CD4-positive, alpha-beta T cell treated with Interleukin-6 at 100 ng/mL for 8 hours (primary cell): ENCODE measurements around the gene CFAP92.

Experiments used
- DNase-seq: peaks from one replicate; pipeline ENCODE4 v3.0.0-alpha.2; 2020; ENCODE audit warnings: mixed read lengths, low spot score

CFAP92 gene

DNA sequence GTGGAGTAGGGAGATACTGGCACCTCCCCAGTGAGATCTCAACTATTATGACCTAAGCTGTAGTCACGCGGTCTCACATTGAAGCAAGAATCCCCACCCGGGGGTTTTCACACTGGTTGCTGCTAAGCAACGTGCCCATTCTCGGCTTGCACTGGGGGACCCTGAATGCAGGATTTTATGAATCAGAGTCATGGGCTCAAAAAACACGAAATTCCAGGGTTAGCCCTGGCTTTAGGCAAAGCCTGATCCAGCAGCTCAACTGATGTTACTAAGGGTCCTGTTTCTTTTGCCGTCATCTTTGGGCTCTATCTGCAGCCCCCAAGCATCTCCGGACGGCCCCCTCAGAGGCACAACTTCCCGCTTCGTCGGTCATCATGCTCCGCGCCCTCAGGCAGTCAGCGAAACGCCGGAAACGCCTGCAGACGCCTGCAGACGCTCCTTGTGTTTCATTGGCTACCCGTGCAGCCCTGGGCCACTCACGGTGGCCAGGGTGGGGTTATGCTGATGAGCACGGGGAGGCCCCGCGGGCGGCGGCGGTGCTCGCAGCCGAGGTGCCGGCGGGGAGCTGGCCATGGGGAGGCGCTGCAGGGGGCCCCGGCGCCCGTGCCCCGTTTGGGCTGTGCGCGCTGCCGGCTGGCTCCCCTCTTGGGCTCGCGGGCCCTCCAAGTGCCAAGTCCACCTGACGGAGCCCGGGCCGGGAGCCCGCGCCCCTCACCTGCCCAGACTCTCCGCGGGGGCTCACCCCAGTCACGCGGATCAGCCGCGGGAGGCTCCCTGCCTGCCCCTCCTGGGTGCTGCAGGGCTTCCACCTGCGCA, 33.1 kb upstream of the CFAP92 start:
- DNase-seq: peak; percentile 94

DNA sequence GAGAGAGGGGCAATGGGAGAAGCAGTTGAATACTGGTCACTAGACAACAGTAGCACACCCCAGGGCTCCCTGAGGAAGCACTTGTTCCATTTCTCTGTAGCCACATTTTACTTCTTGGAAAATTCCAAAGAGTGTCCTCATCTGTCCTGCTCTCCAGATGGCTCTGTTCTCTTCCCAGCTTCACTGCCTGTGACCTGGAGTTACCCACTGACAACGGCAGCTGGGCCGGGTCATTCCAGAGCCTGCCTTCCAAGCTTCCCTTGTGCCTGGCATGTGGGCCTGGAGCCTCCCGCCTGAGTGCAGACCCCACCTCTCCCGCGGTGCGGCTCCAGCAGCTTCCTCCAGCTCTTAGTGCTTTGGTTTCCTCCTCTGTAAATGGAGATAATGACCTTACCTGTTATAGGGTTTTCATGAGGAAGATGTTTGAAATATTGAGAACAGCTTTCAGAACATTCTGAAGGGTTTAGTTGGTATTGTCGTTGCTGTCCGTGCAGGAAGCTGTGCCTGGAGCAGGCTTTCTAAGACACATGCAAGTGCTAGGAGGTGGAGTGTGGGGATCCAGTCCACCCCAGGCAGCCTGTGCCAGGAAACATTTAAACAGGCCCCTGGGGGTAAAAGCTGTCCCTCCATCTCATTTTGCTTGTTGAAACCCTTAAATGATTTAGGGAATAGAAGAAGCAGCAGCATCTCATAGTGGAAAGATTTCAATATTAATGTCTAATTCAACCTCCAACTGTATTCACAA, 32.0 kb upstream of the CFAP92 start:
- no peak for DNase-seq

DNA sequence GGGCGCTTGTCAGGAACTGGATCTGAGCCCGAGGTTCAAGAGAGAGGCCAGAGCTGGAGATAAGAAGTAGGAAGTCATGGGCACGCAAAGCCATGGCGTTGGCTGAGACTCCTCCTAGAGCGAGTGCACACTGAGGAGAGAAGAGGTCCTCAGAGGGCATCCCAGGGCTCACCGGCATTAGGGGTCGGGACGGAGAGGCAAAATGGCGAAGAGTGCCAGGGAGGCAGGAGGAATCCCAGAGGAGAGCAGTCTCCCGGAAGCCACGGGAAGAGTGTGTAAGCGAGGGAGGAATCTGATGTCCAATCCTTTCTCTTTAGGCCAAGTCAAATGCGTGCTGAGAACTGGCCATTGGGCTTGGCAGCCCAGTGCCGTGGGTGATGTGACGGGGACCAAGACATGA, 31.2 kb upstream of the CFAP92 start:
- DNase-seq: no peak

DNA sequence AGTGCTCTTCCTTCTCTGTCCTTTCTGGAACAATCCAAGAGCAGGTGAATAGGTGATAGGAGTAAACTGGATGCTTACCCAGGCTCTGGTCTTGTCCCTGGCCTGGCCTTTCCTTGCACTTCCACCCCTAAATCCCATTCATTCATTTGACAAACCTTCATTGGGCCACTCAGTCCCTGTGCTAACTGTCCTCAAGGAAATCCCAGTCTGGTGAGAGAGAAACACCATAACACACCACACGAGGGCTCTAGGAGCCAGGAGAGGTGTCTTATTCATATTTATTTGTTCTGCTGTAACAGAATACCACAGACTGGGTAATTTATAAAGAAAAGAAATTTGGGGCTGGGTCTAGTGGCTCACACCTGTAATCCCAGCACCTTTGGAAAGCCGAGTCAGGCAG, 30.0 kb upstream of the CFAP92 start:
- no peak for DNase-seq

DNA sequence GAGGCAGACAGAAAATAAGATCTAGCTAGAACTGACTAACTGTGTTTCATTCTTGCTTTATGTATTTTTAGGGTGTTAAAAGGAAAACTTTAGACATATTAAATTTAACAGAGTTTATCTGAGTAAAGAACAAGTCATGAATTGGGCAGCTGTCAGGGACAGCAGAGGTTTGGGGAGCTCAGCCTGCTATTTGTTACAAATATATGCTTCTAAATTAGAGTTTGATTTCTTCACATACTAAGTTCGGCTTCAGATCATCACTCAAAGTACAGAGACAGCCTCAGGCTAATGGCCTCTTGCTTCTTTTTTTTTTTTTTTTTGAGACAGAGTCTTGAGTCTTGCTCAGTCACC, 29.1 kb upstream of the CFAP92 start:
- no peak for DNase-seq

DNA sequence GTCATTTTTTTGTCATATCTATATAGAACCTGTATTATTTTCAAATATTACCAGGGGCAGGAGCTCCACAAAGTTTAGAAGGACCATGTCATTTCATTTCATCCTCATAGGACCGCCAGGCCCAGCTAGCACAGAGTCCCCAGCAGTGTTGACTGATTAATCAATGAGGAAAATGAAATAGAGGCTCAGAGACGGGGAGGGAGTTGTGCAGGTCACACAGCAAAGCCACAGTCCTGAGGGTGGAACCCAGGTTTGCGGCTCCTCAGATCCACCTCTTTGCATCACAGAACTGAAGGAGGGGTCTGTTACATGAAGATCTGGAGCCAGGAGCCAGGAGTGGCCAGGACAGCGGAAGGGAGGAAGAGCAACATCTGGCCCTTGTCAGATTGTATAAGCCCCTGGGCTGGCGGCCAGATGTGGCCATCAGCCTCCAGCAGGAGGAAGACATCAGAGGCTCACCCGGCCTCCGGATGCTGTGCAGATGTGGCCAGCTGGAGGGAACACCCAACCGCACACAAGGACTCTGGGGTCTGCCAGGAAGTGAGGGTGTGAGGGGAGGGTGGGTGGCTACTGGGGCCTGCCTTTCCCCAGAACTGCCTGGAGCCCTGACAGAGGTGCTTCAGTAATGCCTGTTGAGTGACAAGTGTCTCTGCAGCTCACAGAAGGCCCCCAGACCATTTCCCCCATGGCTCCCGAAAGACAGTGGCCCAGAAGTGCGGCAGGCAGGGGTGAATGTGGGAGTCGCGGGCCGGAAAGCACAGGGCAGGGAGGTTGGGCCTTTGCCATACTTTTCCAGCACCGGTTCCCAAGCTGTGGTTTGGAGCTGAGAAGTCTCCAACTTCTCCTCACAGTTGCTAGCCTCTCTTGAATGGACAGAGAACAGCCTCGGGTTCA, 28.5 kb upstream of the CFAP92 start:
- no peak for DNase-seq

DNA sequence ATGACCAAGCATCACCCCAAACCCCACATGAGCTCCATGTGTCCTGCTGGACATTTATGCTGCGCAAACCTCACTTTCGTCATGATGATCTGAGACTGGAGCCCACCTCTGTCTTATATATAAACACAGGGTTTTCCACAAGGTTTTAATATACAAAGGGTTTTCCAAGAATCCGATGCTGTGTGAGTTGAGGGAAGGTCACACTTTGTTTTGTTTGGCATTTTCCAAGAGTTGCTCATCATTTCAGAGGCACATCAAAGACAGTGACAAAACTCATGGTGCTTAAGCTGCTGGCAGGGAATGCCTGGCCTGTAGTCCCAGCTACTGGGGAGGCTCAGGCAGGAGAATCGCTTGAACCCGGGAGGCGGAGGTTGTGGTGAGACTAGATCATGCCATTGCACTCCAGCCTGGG, 27.3 kb upstream of the CFAP92 start:
- no peak for DNase-seq

DNA sequence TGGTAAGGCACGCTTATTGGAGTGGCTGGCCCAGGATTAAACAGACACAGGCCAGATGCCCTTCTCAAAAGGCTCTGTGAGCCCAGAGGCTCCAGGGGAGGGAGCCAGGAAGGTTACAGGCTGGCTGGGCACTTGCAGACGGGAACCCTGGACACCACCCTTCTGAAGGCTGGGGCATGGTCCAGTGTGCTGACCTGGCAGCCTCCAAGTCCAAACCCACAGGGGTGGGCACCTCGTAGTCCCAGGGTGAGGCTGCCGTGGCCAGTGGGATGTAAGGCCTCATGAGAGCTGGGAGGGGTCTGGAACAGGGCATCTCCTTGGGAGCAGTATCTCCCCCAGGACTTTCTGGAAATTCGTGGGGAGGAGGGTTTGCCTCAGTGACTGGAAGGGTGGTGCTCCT, 26.8 kb upstream of the CFAP92 start:
- no peak for DNase-seq

DNA sequence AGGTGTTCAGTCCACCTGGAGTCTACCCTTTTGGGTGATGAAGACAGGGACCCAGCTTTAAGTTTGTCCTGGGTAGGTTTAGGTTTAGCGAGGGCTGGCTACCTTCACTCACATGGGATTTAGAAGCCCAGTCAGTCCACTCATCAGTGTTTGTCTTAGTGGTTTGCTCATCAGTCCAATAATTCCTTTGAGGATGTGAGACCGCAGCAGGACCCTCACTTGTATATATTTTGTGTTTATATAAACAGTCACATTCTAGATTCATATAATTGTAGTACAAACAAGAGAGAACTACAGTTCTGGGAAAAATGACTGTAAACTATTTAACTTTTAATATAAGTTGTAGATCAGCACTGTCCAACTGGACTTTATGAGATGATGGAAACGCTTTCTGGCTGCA, 25.4 kb upstream of the CFAP92 start:
- no peak for DNase-seq

DNA sequence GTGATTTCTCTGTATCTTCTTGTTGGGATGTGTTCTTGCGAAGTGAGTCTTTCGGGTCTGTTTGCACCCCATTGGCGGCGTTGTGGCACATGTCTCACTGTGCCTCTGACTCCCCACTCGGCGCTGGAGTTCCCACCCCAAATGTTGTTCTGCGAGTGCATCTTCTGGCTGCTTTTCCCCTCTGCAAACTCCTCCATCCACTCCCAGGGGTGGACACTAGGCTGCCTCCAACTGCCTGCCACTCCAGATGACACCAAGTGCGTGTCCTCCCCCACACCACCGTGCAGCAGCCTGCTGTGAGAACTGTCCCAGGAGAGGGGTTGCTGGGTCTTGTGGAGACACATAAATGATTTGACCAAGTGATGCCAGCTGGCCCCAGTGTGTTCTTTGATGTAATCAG, 24.9 kb upstream of the CFAP92 start:
- DNase-seq: no peak

DNA sequence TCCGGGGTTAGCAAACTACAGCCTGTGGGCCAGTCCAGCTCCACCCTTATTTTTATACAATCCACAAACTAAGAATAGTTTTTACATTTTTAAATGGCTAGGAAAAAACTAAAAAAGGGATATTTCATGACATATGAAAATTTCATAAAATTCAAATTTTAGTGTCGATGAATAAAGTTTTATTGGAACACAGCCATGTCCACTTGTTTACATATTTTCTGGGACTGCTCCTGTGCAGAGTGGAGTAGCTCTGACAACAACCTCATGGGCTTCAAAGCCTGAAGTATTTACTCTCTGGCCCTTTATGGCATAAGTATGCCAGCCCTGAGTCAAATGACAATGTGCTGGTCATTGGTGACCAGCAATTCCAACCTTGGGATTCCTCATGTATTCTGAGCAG, 24.4 kb upstream of the CFAP92 start:
- no peak for DNase-seq

DNA sequence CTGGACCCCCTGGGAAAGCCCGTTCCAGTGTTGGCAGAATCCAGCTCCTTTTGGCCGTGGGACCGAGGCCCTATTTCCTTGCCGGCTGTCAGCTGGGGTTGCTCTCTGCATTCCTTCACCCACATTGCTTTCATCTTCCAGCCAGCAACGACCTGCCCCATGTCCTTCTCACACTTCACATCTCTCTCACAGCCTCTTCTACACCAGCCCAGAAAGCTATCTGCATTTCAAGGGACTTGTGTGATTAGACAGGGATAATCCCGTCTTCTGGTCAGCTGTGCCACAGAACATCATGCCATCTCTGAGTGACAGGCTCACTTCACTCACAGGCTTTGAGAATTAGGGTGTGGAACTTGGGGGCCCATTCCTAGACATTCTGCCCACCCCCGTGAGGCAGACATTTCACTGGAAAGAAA, 23.6 kb upstream of the CFAP92 start:
- no peak for DNase-seq

DNA sequence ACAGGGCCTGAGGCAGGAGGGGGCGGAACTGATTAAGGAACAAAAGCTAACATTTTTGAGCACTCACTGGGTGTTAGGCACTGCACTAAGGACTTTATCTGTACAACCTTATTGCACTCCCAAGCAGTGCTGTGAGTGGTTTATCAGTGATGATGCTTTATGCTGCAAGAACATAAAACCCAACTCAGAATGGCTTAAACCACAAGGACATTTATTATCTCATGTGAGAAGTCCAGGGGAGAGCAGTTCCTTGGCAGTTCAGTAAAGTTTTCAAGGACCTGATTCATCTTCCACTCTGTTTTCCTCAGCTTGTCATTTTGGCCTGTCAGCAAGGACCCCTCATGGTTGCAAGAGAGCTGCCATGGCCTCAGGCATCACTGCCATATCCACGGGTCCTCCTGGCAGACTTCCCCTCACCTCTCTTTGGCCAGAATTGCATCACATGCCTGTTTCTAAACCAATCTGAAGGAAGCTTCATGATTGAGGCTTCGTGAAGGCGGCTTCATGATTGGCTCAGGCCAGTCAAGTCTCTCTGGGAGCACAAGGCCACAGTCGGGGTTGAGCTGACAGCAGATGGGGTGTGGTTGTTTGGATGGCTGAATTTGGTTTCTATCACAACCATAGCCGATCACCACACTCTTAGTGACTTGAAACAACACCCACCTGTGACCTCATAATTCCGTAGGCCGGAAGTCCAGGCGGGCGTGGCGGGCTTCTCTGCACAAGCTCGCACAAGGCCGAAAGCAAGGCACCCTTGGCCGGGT, 23.0 kb upstream of the CFAP92 start:
- peak; percentile 21 for DNase-seq

DNA sequence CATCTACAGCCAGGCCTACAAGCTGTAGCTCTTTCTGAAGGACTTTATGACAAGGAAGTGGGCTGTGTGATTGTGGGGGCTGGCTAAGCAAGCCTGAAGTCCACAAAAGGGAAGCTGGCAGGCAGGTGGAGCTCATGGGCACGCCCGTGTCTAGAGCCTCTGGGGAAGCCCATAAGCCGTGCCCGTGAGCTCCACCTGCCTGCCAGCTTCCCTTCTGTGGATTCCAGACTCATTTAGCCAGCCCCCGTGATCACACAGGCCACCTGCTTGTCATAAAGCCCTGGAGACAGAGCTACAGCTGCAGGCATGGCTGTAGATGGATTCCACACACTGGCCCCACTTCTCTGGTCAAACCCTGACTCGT, 22.5 kb upstream of the CFAP92 start:
- DNase-seq: peak; percentile 80

DNA sequence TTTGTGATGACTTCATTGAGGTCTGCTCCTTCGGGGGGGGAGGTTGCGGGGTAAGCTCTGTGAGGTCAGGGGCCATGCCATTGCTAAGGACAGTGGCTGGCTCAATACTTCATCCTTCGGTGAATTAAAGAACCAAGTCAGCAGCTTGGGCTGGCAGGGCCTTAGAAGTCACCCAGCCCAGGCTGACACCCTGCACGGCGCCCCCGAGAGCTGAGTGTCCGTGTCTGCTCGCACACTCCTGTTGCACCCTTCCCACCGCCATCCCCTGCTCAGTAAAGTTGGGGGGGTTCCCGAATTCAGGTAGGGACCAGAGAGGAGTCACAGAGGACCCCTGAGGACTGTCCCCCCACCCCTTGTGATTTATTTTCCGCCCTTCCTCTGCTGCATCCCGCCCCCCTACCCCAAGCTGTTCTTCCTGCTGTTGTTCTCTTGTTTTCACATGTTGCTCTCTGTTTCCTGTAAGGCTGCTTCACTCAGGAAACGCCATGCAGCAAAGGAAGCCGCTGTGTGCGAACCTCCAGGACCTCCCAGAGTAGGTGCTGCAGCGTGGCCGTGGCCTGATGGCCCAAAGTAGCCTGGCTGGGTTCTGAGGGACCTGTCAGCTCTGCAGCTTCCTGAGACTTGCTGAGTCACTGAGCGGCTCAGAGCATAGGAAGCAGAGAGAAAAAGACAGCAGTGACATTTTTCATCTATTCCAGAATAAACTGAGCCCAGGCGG, 21.7 kb upstream of the CFAP92 start:
- peak; percentile 66 for DNase-seq

DNA sequence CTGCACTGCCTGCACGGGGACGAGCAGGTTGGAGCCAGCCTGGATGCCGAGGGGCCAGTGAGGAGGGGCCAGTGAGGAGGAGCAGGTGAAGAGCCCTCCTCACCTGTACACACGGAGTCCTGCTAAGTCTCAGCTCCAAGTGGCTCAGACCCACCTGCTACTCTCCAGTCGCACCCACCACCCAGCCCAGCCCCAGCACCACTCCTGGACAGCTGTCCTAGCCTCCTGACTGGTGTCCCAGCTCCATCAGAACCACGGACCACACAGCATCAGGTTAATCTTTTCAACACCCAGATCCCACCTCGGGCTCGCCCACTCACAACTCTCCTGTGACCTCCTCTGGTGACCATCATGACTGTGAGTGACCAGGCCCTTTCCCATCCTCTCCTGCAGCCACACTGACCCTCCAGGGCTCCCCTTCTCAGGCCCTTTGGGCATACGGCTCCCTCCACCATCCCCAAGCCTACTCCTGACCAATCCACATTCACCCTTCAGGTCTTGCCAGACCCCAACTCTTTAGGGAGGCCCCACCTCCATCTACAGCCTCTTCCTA, 21.0 kb upstream of the CFAP92 start:
- DNase-seq: no peak

DNA sequence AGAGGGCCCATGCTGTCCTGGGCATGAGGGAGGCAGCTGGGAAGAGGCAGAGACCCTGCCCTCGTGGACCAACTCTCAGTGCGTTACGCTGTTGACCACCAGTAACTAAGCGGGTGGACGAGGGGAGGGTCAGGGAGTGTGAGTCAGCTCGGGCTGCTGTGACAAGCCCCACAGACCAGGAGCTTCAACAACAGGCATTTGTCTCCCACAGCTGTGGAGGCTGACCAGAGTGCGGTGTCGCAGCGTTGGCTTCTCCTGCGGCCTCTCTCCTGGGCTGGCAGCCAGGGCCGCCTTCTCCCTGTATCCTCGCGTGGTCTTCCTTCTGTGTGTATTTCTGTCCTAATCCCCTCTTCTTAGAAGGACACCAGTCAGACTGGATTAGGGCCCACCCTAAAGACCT, 20.3 kb upstream of the CFAP92 start:
- DNase-seq: no peak

DNA sequence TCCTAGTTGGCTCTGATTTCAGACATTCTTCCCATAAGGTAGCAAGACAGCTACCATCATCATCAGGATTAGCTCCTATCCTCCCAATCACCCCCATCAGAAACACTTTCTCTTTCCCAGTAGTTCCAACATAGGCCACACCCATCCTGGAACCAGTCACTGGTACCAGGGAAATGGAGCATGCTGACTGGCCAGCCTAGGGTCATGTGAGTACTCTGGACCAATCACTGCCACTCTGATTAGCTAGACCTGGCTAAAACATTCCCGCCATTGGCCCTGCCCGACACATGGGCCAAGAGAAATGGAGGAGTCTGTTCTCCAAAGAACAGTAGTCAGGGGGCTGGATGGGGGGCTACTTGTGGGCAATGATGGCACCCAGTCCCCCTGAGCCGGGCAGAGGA, 19.6 kb upstream of the CFAP92 start:
- no peak for DNase-seq

DNA sequence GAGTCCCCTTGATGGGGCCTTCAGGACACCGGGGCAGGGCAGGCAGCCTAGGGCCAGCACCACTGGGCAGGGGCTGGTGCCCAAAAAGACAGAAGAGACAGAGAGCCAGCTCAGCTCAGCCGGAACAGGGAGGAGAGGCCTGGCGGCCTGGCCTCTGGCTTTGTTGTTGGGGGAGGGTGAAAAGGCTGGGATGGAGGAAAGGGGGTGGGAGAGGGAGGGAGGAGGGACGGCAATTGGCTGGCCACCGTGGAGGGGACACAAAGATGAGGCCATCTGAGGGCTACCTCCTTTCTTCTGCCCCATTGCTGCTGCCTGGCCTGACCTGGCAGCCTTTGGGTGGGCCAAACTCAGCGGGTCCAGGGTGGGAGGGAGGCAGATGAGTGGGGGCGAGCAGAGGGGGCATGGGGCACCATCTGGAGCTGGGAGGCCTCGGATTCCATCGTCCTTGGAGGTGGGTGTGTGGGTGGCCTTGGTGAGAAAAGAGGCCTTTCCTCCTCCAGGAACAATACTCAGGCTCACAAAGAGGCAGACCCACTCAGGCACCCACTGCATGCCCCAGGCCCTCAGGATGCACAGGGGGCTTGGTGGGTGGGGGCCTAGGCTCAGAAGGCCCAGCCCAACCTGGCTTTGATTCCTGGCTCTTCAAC, 16.6 kb upstream of the CFAP92 start:
- DNase-seq: no peak

DNA sequence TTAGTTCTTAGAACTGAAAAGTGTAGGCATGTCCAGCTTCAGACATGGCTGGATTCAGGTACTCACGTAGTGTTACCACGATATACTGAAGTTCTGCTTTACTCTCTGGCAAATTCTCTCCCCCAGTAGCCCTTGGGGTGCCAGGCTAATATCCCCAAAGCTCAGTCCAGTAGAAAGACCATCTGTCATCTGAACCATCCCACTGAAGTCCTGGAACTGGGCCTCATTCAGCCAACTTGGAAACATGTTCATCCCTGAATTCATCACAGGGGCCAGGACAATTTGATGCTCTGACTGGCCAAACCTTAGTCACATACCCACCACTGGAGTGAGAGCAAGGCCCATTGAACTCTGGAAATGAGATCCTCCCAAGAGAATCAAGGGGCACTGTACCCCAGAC, 15.4 kb upstream of the CFAP92 start:
- no peak for DNase-seq

DNA sequence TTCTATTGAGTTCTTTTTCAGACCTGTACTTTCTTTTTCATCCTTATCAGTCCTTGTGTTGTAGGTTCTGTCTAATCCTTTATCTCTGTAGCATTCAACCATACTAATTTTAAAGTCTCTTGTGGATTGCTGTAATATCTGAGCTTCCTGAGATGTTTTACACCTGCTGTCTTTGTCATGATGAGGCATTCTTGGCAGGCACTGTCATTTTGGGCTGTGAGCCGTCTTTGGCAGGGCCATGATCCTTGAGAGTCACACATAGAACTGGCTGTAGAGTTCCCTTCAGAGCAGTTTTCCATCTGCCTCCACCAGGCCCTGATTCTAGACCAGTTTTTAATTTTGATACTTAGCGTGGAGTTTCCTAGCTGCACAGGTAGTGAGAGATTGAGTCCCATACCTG, 13.9 kb upstream of the CFAP92 start:
- no peak for DNase-seq
